Heart left ventricle (tissue), 16 donors: ENCODE measurements around the gene ATP6V1B1. TPM values are rescaled to one million over a fixed set of nuclear protein-coding genes. Genes with fewer than 3 reads are reported as not detected.

Source experiments
- ATAC-seq, 4 donors: fragments of 200-7000 bp; cut with Tn5 transposase; one replicate each; pipeline ENCODE4 v1.9.1; 2020 to 2022; ENCODE audit warnings: moderate library complexity in 4 of 4, mild to moderate bottlenecking in 3 of 4, moderate number of reproducible peaks in 1 of 4
- DNase-seq, 5 donors: peaks; one replicate each; pipeline ENCODE4 v3.0.0-alpha.2; 2020
- H3K27ac ChIP-seq, 12 donors: fragments of 200-600 bp; sonication (generic) in 4 of 12; one replicate each; pipeline versions ENCODE4 v1.5.0 to v1.8.0; 2016 to 2022; ENCODE audit warnings: mild to moderate bottlenecking in 2 of 12
- H3K27me3 ChIP-seq, 9 donors: fragments of 200-600 bp; sonication (generic) in 2 of 9; one replicate each; pipeline versions ENCODE4 v1.5.1 to v1.8.0; 2016 to 2022; ENCODE audit warnings: mild to moderate bottlenecking in 3 of 9
- H3K36me3 ChIP-seq, 9 donors: fragments of 200-600 bp; sonication (generic) in 2 of 9; one replicate each; pipeline versions ENCODE4 v1.5.0 to v1.8.0; 2018 to 2022; ENCODE audit warnings: mild to moderate bottlenecking in 2 of 9
- H3K4me1 ChIP-seq, 12 donors: fragments of 200-600 bp; sonication (generic) in 4 of 12; one replicate each; pipeline versions ENCODE4 v1.5.0 to v1.8.0; 2016 to 2022; ENCODE audit warnings: mild to moderate bottlenecking in 3 of 12
- H3K4me3 ChIP-seq, 12 donors: fragments of 200-600 bp; sonication (generic) in 4 of 12; one replicate each; pipeline versions ENCODE4 v1.5.0 to v1.8.0; 2017 to 2022; ENCODE audit warnings: mild to moderate bottlenecking in 9 of 12, moderate library complexity in 4 of 12
- H3K9me3 ChIP-seq, 12 donors: fragments of 200-600 bp; sonication (generic) in 4 of 12; one replicate each; pipeline versions ENCODE4 v1.5.0 to v1.8.0; 2016 to 2022; ENCODE audit warnings: mild to moderate bottlenecking in 1 of 12
- POLR2A ChIP-seq, 2 donors: fragments of 450-650 bp; IDR thresholded peaks; one replicate each; pipeline ENCODE4 v1.6.1; 2017; ENCODE audit warnings: antibody characterized with exemption in 2 of 2, mild to moderate bottlenecking in 2 of 2, moderate library complexity in 2 of 2
- WGBS, 4 donors: extraction: QIAGEN DNeasy Blood & Tissue Kit in 2 of 4; methylation state at CpG; one replicate each; pipeline versions ENCODE4 v1.1.5 to v1.1.7; 2013 to 2018; 5-methylcytosine and 5-hydroxymethylcytosine counted together
- intact Hi-C, 10 donors: fragments of 100-400 bp; cut with DNase I; formaldehyde crosslinking; loops; one replicate each; pipeline versions ENCODE4 v1.11.1 to v1.14.2; 2022
- polyA plus RNA-seq, 2 donors: library from polyadenylated mRNA; stranded (reverse); fragments of 200-250 nt; gene quantifications; one replicate each; pipeline ENCODE4 v1.2.3, GENCODE V29; 2013
- total RNA-seq, 9 donors: library from RNA; depleted of rRNA in 2 of 9; stranded (reverse); fragments of >200 nt in 2 of 9; fragmentation: NEBNext Ultra II Directional in 3 of 9; extraction: Animal tissue kit (Norgen Biotek cat#: 25700) in 3 of 9; gene quantifications; one replicate each; pipeline versions ENCODE4 v1.1.0 to v1.2.4, GENCODE V29; 2016 to 2023
- TF ChIP-seq, protein P1 (sequence below), 12 donors: fragments of 200-600 bp; sonication (generic) in 4 of 12; IDR thresholded peaks; one replicate each; pipeline versions ENCODE4 v1.5.0 to v1.8.0; 2018 to 2022; ENCODE audit warnings: antibody characterized with exemption in 12 of 12, mild to moderate bottlenecking in 5 of 12
- donor health status: ischemic (EF 13 %, LVEDD 7.1; RV severe dilation, severe dysfunction).
- donor health status: healthy with polysubstance abuse.
- donor health status: DM: no; HTN: yes; CAD: no.
- donor health status: DM: no; HTN: no; CAD: no.
- donor health status: ischemic (EF 25% LVEDD 6.9; RV normal size, moderate dysfunction).
- donor health status: ischemic (EF 25% LVEDD 5.7; RV mildly dilated, moderate dysfunction).
- donor health status: healthy.
- donor health status: DM: yes; HTN: yes; CAD: no.
- donor health status: ischemic (EF 35%, LVEDD 5.7; RV mildly dilated, moderate dysfunction).
- donor health status: nonischemic (EF 11% LVEDD 7.7; RV severe dilation, severe dysfunction).
- donor health status: DM: yes; HTN: yes; CAD: no.
- donor health status: PGD.
- donor health status: ischemic (EF 29% LVEDD 5.4; RV normal size, mild dysfunction).
- donor health status: nonischemic (EF 23%, LVEDD 6.1; RV moderate dilation, normal function).

ATP6V1B1 gene
- total and polyA plus RNA-seq, 11 donors = 0.16 to 1.8 (median 0.48) TPM; not detected in 4

DNA sequence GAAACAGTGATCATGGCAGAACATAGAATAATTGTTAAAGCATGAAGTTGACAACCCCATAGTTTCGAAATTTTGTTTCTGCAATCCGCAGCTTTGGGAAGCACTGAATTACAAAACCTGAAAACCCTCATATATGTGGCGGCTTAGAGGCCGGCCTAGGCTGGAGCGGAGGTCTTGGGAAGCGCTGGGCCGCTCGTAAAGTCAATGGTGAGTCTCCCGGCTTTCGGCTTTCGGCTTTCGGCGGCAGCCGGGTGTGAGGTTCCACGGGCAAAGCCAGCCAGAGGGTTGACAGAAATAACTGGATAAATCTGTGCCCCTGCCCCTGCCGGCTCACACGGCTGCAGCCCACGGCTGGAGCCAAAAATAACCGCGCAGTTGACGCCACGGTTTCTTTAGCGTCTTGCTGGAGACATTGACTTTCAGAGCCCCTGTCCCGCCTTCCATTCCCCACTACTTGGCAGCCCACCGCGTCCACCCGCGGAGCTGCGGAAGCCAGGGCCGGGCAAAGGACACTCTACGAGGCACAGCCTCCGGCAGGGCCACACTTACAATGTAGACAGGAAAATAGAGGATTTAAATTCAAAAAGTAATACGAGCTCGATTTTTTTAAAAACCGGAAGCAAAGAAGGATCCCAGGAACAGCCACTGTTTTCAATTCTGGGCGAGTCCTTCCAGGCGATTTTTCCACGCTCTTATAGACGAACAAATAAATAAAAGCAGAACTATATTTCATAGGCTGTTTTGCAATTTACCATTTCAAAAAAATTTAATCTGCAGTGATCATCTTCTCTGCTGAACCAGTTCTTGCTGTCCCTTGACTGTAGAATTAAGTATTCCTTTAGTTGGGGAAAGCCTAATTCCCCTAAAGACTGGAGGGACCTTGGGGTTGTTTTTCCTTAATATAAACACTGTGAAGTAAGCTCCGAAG lies 28.3 kb upstream of the ATP6V1B1 start:
- H3K4me3 ChIP-seq = peak overlapping the region in 8 of 12 donors; percentile 12 to 45 (median 28)
- no peak overlapping the region for H3K27ac ChIP-seq
- DNase-seq = no peak
- TF ChIP-seq, protein P1, sequence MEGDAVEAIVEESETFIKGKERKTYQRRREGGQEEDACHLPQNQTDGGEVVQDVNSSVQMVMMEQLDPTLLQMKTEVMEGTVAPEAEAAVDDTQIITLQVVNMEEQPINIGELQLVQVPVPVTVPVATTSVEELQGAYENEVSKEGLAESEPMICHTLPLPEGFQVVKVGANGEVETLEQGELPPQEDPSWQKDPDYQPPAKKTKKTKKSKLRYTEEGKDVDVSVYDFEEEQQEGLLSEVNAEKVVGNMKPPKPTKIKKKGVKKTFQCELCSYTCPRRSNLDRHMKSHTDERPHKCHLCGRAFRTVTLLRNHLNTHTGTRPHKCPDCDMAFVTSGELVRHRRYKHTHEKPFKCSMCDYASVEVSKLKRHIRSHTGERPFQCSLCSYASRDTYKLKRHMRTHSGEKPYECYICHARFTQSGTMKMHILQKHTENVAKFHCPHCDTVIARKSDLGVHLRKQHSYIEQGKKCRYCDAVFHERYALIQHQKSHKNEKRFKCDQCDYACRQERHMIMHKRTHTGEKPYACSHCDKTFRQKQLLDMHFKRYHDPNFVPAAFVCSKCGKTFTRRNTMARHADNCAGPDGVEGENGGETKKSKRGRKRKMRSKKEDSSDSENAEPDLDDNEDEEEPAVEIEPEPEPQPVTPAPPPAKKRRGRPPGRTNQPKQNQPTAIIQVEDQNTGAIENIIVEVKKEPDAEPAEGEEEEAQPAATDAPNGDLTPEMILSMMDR (IDR thresholded peaks at IDR 0.05) = no peak
- TF ChIP-seq POLR2A (IDR thresholded peaks at IDR 0.05) = no peak
- H3K36me3 ChIP-seq = no peaks in the 10 kb centered on the region
- intact Hi-C loops = no loop called here
- WGBS, 4 donors = 12 to 29% (median 23%) methylated on average over 32 to 40 of the region's 40 CpGs
- ATAC-seq = peak in 1 of 4 donors; percentile 18
- peaks cover 33 to 100% (median 95%) of the 10 kb centered on the region in 9 donors for H3K27me3 ChIP-seq
- H3K9me3 ChIP-seq = no peaks in the 10 kb centered on the region
- peaks cover 0 to 15% (median under 1%) of the 10 kb centered on the region in 12 donors for H3K4me1 ChIP-seq

DNA sequence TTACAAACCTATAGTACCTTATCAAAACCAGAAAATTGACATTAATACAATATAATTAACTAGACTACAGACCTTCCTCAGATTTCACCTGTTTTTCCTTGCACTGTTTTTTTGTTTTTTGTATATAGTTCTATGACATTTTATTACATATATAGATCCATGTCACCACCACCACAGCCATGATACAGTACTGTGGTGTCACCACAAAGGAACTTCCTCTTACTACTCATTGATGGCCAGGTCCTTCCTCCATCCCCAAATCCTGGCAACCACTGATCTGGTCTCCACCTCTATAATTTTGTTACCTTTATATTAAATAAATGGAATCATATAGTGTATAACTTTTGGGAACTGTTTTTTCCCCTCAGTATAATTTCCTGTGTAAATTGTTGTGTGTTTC lies 19.4 kb upstream of the ATP6V1B1 start:
- H3K4me1 ChIP-seq = no peaks in the 10 kb centered on the region
- no peak overlapping the region for H3K27ac ChIP-seq
- peaks cover 0 to 52% (median 28%) of the 10 kb centered on the region in 9 donors for H3K27me3 ChIP-seq
- TF ChIP-seq, protein P1 (IDR thresholded peaks at IDR 0.05) = no peak
- no peak for TF ChIP-seq POLR2A (IDR thresholded peaks at IDR 0.05)
- ATAC-seq (no peak), DNase-seq (no peak)
- no peaks in the 10 kb centered on the region for H3K36me3 ChIP-seq
- no peaks in the 10 kb centered on the region for H3K9me3 ChIP-seq
- no peak overlapping the region for H3K4me3 ChIP-seq
- intact Hi-C loops = no loop called here

DNA sequence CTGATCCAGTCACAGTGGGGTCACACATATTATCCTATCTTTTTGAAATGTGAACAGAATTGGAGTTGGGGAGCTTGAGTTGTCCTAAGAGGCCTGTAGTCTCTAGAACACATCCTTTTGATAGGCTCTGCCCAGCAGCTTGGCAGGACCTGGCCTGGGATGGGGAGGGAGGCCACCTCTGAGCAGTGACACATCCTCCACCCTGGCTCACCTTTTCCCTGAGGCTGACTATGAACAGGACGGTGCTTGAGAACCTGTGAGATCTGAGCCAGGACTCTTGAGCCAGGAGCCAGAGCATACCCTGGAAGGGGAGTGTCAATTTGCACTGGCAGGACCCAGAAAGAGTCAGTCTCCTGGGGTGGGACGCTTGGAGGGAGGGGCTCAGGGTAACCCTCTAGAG lies 17.7 kb upstream of the ATP6V1B1 start:
- no peak for DNase-seq
- H3K27ac ChIP-seq = no peak overlapping the region
- H3K4me3 ChIP-seq = no peak overlapping the region
- WGBS, 4 donors = 47 to 81% (median 71%) methylated on average over 2 of the region's 2 CpGs
- H3K9me3 ChIP-seq = no peaks in the 10 kb centered on the region
- intact Hi-C loops = loop anchor here in 2 of 10 donors (2.0 kb wide), 1 partner anchor 47 kb away; no protein-coding TSS in a partner anchor
- H3K27me3 ChIP-seq = peaks cover 0 to 35% (median 15%) of the 10 kb centered on the region in 9 donors
- H3K36me3 ChIP-seq = no peaks in the 10 kb centered on the region
- H3K4me1 ChIP-seq = peaks cover 0 to 3% (median 0%) of the 10 kb centered on the region in 12 donors
- ATAC-seq = no peak
- TF ChIP-seq, protein P1 (IDR thresholded peaks at IDR 0.05) = no peak
- no peak for TF ChIP-seq POLR2A (IDR thresholded peaks at IDR 0.05)

DNA sequence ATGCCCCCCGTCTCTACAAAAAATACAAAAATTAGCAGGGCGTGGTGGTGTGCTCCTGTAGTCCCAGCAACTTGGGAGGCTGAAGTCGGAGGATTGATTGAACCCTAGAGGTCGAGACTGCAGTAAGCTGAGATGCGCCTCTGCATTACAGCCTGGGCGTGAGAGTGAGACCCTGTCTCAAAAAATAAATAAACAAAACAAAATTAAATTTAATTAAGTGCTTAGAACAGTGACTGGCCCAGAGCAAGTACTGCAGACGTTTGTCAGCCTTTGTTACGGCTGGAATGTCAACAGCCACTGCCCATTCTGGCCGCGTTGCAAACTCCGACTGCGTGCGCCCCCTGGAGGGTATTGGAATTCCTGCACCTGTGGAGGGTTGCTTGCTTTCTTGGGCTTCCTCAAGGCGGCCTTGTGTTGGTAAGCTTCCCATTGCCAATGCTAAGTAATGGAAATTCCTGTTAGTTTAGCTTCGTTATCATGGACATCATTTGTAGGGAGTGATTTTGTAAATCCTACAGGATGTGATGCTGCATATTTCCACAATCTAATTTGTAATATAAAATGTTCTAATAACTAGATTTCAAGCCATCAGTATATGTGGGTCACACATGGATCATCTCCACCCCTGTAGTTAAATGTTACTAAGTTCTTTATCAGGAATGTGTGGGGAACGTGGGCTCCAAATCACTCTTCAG lies 15.9 kb upstream of the ATP6V1B1 start:
- H3K27me3 ChIP-seq = peaks cover 0 to 25% (median 13%) of the 10 kb centered on the region in 9 donors
- TF ChIP-seq, protein P1 (IDR thresholded peaks at IDR 0.05) = peak; percentile 81 to 94 (median 89)
- no peak for TF ChIP-seq POLR2A (IDR thresholded peaks at IDR 0.05)
- peak; percentile 75 to 89 (median 78) for DNase-seq
- peaks cover 0 to 3% (median 0%) of the 10 kb centered on the region in 12 donors for H3K4me1 ChIP-seq
- no peak overlapping the region for H3K4me3 ChIP-seq
- H3K27ac ChIP-seq = no peak overlapping the region
- no peaks in the 10 kb centered on the region for H3K9me3 ChIP-seq
- ATAC-seq = peak in 3 of 4 donors; percentile 84 to 91 (median 87)
- 33 to 39% (median 36%) methylated on average over 16 of the region's 16 CpGs for WGBS, 4 donors
- H3K36me3 ChIP-seq = no peaks in the 10 kb centered on the region
- intact Hi-C loops = loop anchor here in 9 of 10 donors (1.0 to 10.0 kb wide), 7 partner anchors 47 to 605 kb away; no protein-coding TSS in a partner anchor
